GM15510 (cell line): ENCODE results near the gene TRIM24.

Experiments used
- POLR2A ChIP-seq: IDR thresholded peaks from 3 replicates; pipeline ENCODE4 v1.6.1; 2011; ENCODE audit warnings: borderline replicate concordance; ENCODE audit not compliant: insufficient read length; ENCODE audit errors: extremely low read depth

TRIM24 gene

GRCh38 chr7:138550337-138550736, 90.3 kb downstream of the TRIM24 start:
- no peak for TF ChIP-seq POLR2A

- no peak for TF ChIP-seq POLR2A
These were observed 91.0 kb downstream of the TRIM24 start for GRCh38 chr7:138551102-138551501.

- no peak for TF ChIP-seq POLR2A
These were observed 93.7 kb downstream of the TRIM24 start for GRCh38 chr7:138553805-138554204.

GRCh38 chr7:138554674-138555073, 94.6 kb downstream of the TRIM24 start:
- TF ChIP-seq POLR2A: no peak

- TF ChIP-seq POLR2A: no peak
These were observed 95.6 kb downstream of the TRIM24 start for GRCh38 chr7:138555684-138556083.

GRCh38 chr7:138556771-138557484, 96.9 kb downstream of the TRIM24 start:
- TF ChIP-seq POLR2A: no peak

- no peak for TF ChIP-seq POLR2A
These were observed 99.4 kb downstream of the TRIM24 start for GRCh38 chr7:138559448-138559847.

GRCh38 chr7:138563808-138564207, 103.7 kb downstream of the TRIM24 start:
- TF ChIP-seq POLR2A: no peak

- no peak for TF ChIP-seq POLR2A
These were observed 104.3 kb downstream of the TRIM24 start for GRCh38 chr7:138564365-138564764.

- no peak for TF ChIP-seq POLR2A
These were observed 105.0 kb downstream of the TRIM24 start for GRCh38 chr7:138565071-138565450.

GRCh38 chr7:138565451-138566114, 105.5 kb downstream of the TRIM24 start:
- TF ChIP-seq POLR2A: no peak

- no peak for TF ChIP-seq POLR2A
These were observed 108.6 kb downstream of the TRIM24 start for GRCh38 chr7:138568655-138569054.

GRCh38 chr7:138569418-138569817, 109.4 kb downstream of the TRIM24 start:
- no peak for TF ChIP-seq POLR2A

- no peak for TF ChIP-seq POLR2A
These were observed 110.7 kb downstream of the TRIM24 start for GRCh38 chr7:138570715-138571114.

- TF ChIP-seq POLR2A: no peak
These were observed 113.7 kb downstream of the TRIM24 start for GRCh38 chr7:138573741-138574140.

- TF ChIP-seq POLR2A: no peak
These were observed 115.9 kb downstream of the TRIM24 start for GRCh38 chr7:138575897-138576428.

- TF ChIP-seq POLR2A: no peak
These were observed 119.1 kb downstream of the TRIM24 start for GRCh38 chr7:138579136-138579535.

GRCh38 chr7:138579671-138580070, 119.6 kb downstream of the TRIM24 start:
- TF ChIP-seq POLR2A: no peak
